HK-2 (cell line): ENCODE data around the gene SNX25.

Experiments used
- DNase-seq: peaks from one replicate; pipeline ENCODE4 v3.0.0-alpha.2; 2018; ENCODE audit not compliant: unreplicated experiment

The SNX25 gene

GRCh38 chr4:185411849-185412248 lies 202.5 kb downstream of the SNX25 start:
- no peak for DNase-seq

- no peak for DNase-seq
These were observed 203.0 kb downstream of the SNX25 start for GRCh38 chr4:185412412-185412811.
